ACHN (cell line): ENCODE measurements around the gene NOXO1.
"Not testable (repeated sequence)": the region's sequence is repeated elsewhere in the genome, so short reads cannot be mapped to it uniquely, and the experiment has no call there.

Source experiments
- DNase-seq: peaks from one replicate; pipeline ENCODE4 v3.0.0-alpha.2; 2015
- in situ Hi-C: cut with HindIII; loops from 2 replicates; pipeline ENCODE4 v1.10.0; 2017; ENCODE audit warnings: low sequenced_read_pairs, low pct_ligation_motif_present, low pct_unique_long_range_greater_than_20kb

The NOXO1 gene

GRCh38 chr16:1971796-1972489, 9.3 kb downstream of the NOXO1 start, which contains the start of gene TBL3:
TSS of gene TBL3 (plus strand) at chr16:1972053. CDS start at chr16:1972165, 112 bp downstream.
- DNase-seq: peak; percentile 99
- in situ Hi-C loops: no loop called here

- DNase-seq: no peak
- in situ Hi-C loops: no loop called here
Observed at GRCh38 chr16:1968146-1968953, 12.9 kb downstream of the NOXO1 start.

- DNase-seq: no peak
- in situ Hi-C loops: no loop called here
Observed at GRCh38 chr16:1966460-1966859, 14.8 kb downstream of the NOXO1 start, which contains the start of gene RNF151. TSS of gene RNF151 (plus strand) at chr16:1966856. CDS start at chr16:1966882, 26 bp downstream.

- in situ Hi-C loops: no loop called here
- no peak for DNase-seq
Observed at GRCh38 chr16:1965396-1966001, 15.8 kb downstream of the NOXO1 start.

GRCh38 chr16:1964506-1965395, 16.5 kb downstream of the NOXO1 start, which contains the start of gene RPS2:
TSS of gene RPS2 (minus strand) at chr16:1964826. CDS start at chr16:1964625, 201 bp downstream.
- in situ Hi-C loops: no loop called here
- DNase-seq: peak; percentile 99

GRCh38 chr16:1963806-1964505, 17.3 kb downstream of the NOXO1 start:
- DNase-seq: peak; percentile 50
- in situ Hi-C loops: no loop called here

- DNase-seq, in situ Hi-C loops: not testable (repeated sequence)
Observed at GRCh38 chr16:1962161-1963153, 18.8 kb downstream of the NOXO1 start.

GRCh38 chr16:1961651-1962067, 19.6 kb downstream of the NOXO1 start:
- no peak for DNase-seq
- in situ Hi-C loops: no loop called here

- in situ Hi-C loops: no loop called here
- peak; percentile 54 for DNase-seq
Observed at GRCh38 chr16:1960665-1961630, 20.3 kb downstream of the NOXO1 start.

GRCh38 chr16:1959269-1960039, 21.8 kb downstream of the NOXO1 start, which contains the start of gene NDUFB10:
TSS of gene NDUFB10 (plus strand) at chr16:1959538. CDS start at chr16:1959625, 87 bp downstream.
- in situ Hi-C loops: loop anchor here (5.0 kb wide), 1 partner anchor 92 kb away; no protein-coding TSS in a partner anchor
- DNase-seq: peak; percentile 95

GRCh38 chr16:1958715-1959268, 22.5 kb downstream of the NOXO1 start:
- in situ Hi-C loops: loop anchor here (5.0 kb wide), 1 partner anchor 91 kb away; no protein-coding TSS in a partner anchor
- DNase-seq: no peak

GRCh38 chr16:1958143-1958491, 23.2 kb downstream of the NOXO1 start:
- not testable (repeated sequence) for DNase-seq
- in situ Hi-C loops: loop anchor here (5.0 kb wide), 1 partner anchor 91 kb away; no protein-coding TSS in a partner anchor

- not testable (repeated sequence) for DNase-seq
- in situ Hi-C loops: loop anchor here (5.0 kb wide), 1 partner anchor 90 kb away; no protein-coding TSS in a partner anchor
Observed at GRCh38 chr16:1957434-1958142, 23.7 kb downstream of the NOXO1 start.

GRCh38 chr16:1953734-1954133, 27.5 kb downstream of the NOXO1 start:
- in situ Hi-C loops: no loop called here
- DNase-seq: no peak
